Measurements from ENCODE around the gene SEMA3F.

GRCh38 chr3:50167841-50168209, 12.7 kb downstream of the SEMA3F start:
- TF ChIP-seq CTCF (conservative IDR thresholded peaks at IDR 0.05; ENCODE audit: low read depth in 2 of 2) (no peak), POLR2AphosphoS5 (IDR thresholded peaks at IDR 0.05; ENCODE audit: low read depth) (no peak), ZNF114 (CRISPR knock-in tag; IDR thresholded peaks at IDR 0.05) (no peak), REST (IDR thresholded peaks at IDR 0.05; ENCODE audit: unreplicated experiment) (no peak), EZH2 (IDR thresholded peaks at IDR 0.05; ENCODE audit: low read depth, unreplicated experiment) (no peak), JUNB (IDR thresholded peaks at IDR 0.05; ENCODE audit: unreplicated experiment) (no peak), CREB1 (CRISPR knock-in tag; IDR thresholded peaks at IDR 0.05; ENCODE audit: low read depth) (no peak), EZH2phosphoT487 (IDR thresholded peaks at IDR 0.05; ENCODE audit: unreplicated experiment) (no peak), STAT1 (IDR thresholded peaks at IDR 0.05; ENCODE audit: unreplicated experiment) (no peak), NANOG (IDR thresholded peaks at IDR 0.05; ENCODE audit: borderline replicate concordance) (no peak), ZNF331 (CRISPR knock-in tag; IDR thresholded peaks at IDR 0.05; ENCODE audit: low read depth) (no peak)
- TF ChIP-seq, protein P1, sequence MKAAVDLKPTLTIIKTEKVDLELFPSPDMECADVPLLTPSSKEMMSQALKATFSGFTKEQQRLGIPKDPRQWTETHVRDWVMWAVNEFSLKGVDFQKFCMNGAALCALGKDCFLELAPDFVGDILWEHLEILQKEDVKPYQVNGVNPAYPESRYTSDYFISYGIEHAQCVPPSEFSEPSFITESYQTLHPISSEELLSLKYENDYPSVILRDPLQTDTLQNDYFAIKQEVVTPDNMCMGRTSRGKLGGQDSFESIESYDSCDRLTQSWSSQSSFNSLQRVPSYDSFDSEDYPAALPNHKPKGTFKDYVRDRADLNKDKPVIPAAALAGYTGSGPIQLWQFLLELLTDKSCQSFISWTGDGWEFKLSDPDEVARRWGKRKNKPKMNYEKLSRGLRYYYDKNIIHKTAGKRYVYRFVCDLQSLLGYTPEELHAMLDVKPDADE (IDR thresholded peaks at IDR 0.05) = no peak

Data from GM23338 (cell line).